Progenitor cell of endocrine pancreas (in vitro differentiated cells): ENCODE measurements around the gene NAP1L1. TPM values are rescaled to one million over a fixed set of nuclear protein-coding genes. Genes with fewer than 3 reads are reported as not detected.

Experiments used
- DNase-seq: peaks from one replicate; pipeline ENCODE4 v3.0.0; 2021; ENCODE audit warnings: low spot score; ENCODE audit not compliant: unreplicated experiment
- H3K27ac Mint-ChIP-seq: 2 replicates; pipeline ENCODE4 v1.8.0; 2021; ENCODE audit warnings: mild to moderate bottlenecking, moderate library complexity, mixed read lengths
- H3K27me3 Mint-ChIP-seq: 2 replicates; pipeline ENCODE4 v1.8.0; 2021; ENCODE audit warnings: mixed read lengths
- H3K36me3 Mint-ChIP-seq: 2 replicates; pipeline ENCODE4 v1.8.0; 2022; ENCODE audit warnings: mixed read lengths; ENCODE audit not compliant: insufficient read depth
- H3K4me1 Mint-ChIP-seq: 2 replicates; pipeline ENCODE4 v1.8.0; 2021; ENCODE audit warnings: low read depth, mixed read lengths
- H3K4me3 Mint-ChIP-seq: 2 replicates; pipeline ENCODE4 v1.8.0; 2021; ENCODE audit warnings: low read depth, mild to moderate bottlenecking, moderate library complexity, mixed read lengths
- H3K9me3 Mint-ChIP-seq: 2 replicates; pipeline ENCODE4 v1.8.0; 2021; ENCODE audit warnings: low read depth, mixed read lengths
- total RNA-seq: library from RNA; stranded (reverse); gene quantifications from 2 replicates; pipeline ENCODE4 v1.2.1, GENCODE V29; 2021
- TF ChIP-seq, protein P1 (sequence below): fragments of 200-600 bp; sonication (generic); IDR thresholded peaks from one replicate; pipeline ENCODE4 v1.5.0; 2021; ENCODE audit warnings: antibody characterized with exemption, mild to moderate bottlenecking; ENCODE audit not compliant: unreplicated experiment

Gene NAP1L1
- total RNA-seq, 1 donor from 2014 or later = 785 TPM

DNA sequence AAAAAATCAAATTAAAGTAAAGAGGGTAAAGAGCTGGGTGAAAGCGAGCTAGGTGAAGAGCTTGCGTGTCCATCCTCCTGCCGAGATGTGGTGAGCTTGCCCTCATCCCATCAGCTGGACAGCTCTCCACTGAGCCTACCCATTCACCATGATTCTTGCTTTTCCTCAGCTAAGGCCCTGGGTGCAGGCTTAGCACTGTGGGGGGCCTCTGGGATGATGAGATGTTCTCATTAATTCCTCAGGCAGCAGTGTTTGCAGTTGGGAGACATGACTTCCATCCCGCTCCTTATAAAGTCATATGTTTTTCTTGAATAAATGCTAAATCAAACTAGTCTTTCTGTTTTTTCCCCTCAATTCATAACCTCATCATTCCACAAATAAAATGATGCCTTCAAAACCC lies 70.9 kb downstream of the NAP1L1 start:
- Mint-ChIP-seq H3K27me3 (peaks cover 5% of the 10 kb centered on the region), H3K4me1 (peaks cover 20% of the 10 kb centered on the region), H3K36me3 (no peaks in the 10 kb centered on the region), H3K27ac (peak overlapping the region; percentile 17), H3K4me3 (no peak overlapping the region), H3K9me3 (no peaks in the 10 kb centered on the region)
- no peak for DNase-seq
- TF ChIP-seq, protein P1, sequence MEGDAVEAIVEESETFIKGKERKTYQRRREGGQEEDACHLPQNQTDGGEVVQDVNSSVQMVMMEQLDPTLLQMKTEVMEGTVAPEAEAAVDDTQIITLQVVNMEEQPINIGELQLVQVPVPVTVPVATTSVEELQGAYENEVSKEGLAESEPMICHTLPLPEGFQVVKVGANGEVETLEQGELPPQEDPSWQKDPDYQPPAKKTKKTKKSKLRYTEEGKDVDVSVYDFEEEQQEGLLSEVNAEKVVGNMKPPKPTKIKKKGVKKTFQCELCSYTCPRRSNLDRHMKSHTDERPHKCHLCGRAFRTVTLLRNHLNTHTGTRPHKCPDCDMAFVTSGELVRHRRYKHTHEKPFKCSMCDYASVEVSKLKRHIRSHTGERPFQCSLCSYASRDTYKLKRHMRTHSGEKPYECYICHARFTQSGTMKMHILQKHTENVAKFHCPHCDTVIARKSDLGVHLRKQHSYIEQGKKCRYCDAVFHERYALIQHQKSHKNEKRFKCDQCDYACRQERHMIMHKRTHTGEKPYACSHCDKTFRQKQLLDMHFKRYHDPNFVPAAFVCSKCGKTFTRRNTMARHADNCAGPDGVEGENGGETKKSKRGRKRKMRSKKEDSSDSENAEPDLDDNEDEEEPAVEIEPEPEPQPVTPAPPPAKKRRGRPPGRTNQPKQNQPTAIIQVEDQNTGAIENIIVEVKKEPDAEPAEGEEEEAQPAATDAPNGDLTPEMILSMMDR = no peak

DNA sequence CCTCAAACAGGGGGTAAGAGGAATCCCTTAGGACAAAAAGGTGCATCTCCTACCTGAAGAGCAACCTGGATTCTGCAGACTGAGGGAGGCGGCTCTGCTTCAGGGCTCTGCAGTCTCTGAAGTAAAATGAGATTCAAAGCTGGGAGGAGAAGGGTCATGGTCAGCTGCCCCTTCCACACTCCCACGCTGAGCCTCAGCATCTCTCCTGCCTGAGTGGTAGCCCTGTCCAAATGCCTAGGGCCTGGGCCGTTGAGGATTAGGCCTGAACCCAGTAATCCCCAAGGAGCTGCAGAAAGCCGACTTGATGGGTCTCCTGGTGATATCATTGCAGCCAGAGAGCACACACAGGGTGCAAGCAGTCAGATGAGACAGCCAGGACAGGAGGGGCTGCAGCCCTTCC lies 71.8 kb downstream of the NAP1L1 start:
- no peak for DNase-seq
- peaks cover 5% of the 10 kb centered on the region for H3K27me3 Mint-ChIP-seq
- TF ChIP-seq, protein P1 = no peak
- no peak overlapping the region for H3K4me3 Mint-ChIP-seq
- H3K9me3 Mint-ChIP-seq = no peaks in the 10 kb centered on the region
- peaks cover 16% of the 10 kb centered on the region for H3K4me1 Mint-ChIP-seq
- H3K27ac Mint-ChIP-seq = no peak overlapping the region
- no peaks in the 10 kb centered on the region for H3K36me3 Mint-ChIP-seq

DNA sequence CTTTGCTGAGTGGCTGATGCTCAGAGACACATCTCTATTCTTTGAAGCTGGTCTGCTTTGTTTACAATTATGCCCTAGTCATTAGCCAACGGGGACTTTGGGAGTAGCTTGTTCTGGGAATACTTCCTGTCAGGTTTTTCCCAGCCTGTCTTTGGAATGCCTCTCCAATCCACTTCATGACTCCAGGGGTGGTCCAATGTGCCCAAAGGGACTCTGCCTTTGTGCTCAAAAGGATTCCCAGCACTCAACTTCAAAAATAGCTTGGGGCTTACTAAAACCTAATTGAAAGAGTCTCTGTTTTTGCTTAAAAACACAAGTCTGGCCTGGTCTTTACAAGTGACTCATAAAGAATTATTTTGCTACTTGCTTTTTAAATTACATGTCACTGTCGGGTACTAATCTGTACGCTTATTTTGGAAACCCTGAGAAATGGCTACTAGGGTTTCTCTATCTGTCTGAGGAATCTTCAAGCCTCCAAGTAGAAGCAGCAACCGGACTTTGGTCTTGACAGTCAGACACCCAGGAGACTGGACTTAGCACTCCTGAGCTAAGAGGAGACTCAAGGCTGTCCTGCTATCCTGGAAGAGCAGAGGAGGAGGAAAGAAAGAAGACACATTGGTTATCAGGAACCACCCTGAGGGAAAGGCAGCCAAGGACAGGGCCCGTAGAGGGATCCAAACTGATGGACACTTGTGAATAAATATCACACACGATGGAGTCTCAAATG lies 73.6 kb downstream of the NAP1L1 start:
- H3K27ac Mint-ChIP-seq = no peak overlapping the region
- H3K36me3 Mint-ChIP-seq = no peaks in the 10 kb centered on the region
- TF ChIP-seq, protein P1 = no peak
- DNase-seq = no peak
- H3K4me3 Mint-ChIP-seq = no peak overlapping the region
- H3K9me3 Mint-ChIP-seq = no peaks in the 10 kb centered on the region
- H3K27me3 Mint-ChIP-seq = peaks cover 5% of the 10 kb centered on the region
- H3K4me1 Mint-ChIP-seq = peaks cover 28% of the 10 kb centered on the region

DNA sequence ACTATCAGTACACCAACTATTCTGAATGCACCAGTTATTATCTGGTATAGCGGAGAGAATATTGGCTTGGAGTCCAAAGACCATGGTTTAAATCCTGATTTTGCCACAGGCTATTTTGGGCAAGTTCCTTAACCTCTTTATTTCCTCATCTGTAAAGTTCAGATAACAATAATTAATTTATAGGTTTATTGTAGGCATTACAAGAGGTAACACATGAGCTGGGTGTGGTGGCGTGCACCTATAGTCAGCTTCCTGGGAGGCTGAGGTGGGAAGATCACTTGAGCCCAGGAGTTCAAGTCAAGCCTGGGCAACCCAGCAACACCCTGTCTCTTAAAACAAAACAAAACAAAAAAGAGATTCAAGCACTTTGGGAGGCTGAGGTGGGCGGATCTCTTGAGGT lies 76.1 kb downstream of the NAP1L1 start:
- Mint-ChIP-seq H3K27me3 (peaks cover 3% of the 10 kb centered on the region), H3K36me3 (peaks cover 2% of the 10 kb centered on the region), H3K27ac (no peak overlapping the region), H3K9me3 (peaks cover 7% of the 10 kb centered on the region), H3K4me1 (peaks cover 20% of the 10 kb centered on the region), H3K4me3 (no peak overlapping the region)
- no peak for DNase-seq
- TF ChIP-seq, protein P1 = no peak

DNA sequence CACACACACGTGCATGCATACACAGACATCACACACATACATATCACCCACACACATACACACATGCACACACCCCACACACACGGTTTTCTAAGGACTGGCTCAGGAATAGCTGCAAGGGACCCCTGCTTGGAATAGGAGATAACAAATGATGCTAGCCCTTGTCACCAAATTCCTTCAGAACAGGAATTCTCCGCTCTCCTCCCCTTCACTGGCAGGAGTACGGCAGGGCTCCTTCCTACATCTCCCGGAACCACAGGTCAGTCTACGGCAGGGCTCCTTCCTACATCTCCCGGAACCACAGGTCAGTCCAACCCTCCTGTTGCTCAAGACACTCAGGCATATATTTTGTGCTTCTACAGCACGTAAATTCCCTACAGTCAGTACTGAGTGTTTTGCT lies 76.8 kb downstream of the NAP1L1 start:
- peaks cover 2% of the 10 kb centered on the region for H3K36me3 Mint-ChIP-seq
- peaks cover 7% of the 10 kb centered on the region for H3K9me3 Mint-ChIP-seq
- peaks cover 3% of the 10 kb centered on the region for H3K27me3 Mint-ChIP-seq
- peaks cover 20% of the 10 kb centered on the region for H3K4me1 Mint-ChIP-seq
- no peak overlapping the region for H3K4me3 Mint-ChIP-seq
- no peak overlapping the region for H3K27ac Mint-ChIP-seq
- TF ChIP-seq, protein P1 = no peak
- no peak for DNase-seq
